Measurements from ENCODE around the gene SLC16A5. TPM values are rescaled to one million over a fixed set of nuclear protein-coding genes. Genes with fewer than 3 reads are reported as not detected.

SLC16A5 gene
- total RNA-seq, 1 donor from 2014 or later: 7.1 TPM

DNA sequence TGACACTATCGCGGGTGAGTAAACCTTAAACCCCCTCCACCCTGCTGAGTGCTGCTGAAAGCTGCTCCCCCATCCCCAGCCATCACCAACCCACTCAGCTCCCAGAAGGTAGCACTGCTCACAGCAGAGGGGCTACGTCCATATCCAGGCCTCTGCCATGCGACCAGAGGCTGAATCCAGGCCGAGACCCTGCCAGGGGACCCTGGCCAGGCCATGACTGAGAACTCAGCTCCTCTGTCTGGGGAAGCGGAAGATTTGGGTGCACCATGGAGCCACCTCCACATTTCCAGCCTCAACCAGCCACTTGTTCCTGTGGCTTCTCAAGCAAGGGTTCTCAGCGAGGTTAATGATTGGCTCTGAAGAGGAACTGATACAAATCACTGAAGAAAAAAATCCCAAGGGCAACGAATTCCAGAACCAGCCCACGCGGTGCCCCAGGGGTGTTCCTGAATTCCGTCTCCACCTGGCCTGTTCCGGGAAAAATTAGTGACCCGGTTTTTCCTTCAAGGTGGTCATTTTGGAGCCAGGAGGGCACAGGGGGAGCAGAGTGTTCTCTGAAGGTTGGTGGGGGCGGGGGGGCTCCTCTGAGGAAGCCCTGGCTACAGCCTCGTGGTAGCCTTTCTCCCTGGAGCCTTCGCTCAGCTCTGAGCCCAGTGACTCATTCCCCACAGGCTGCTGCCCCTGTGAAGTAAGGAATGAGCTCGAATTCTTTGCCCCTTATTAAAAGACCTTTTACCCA lies 9.3 kb upstream of the SLC16A5 start:
- ATAC-seq (peak; percentile 23), DNase-seq (ENCODE audit: missing footprints) (peak; percentile 53)
- intact Hi-C loops (cut with DNase I): no loop called here

DNA sequence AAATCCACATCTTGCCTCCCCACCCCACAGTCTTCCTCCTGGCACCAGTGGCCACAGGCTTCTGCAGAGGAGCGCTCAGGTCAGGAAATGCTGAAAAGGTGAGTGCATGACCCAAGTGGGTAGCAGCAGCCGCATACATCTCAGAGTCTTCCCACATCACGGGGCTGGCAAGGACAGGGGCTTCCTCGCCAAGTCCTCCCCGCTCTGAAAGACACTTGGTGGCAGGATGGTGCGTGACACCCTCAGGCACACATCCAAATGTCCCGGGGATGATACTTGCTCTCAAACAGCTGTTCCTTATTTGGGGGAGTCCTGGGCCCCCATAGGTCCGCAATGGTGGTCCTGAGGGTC lies 8.8 kb upstream of the SLC16A5 start:
- intact Hi-C loops (cut with DNase I): no loop called here
- ATAC-seq (no peak), DNase-seq (ENCODE audit: missing footprints) (peak; percentile 23)

GRCh38 chr17:75081611-75082540 lies 5.9 kb upstream of the SLC16A5 start:
- intact Hi-C loops (cut with DNase I): no loop called here
- DNase-seq (ENCODE audit: missing footprints) (no peak), ATAC-seq (no peak)

- DNase-seq (ENCODE audit: missing footprints) (no peak), ATAC-seq (no peak)
- intact Hi-C loops (cut with DNase I): no loop called here
These were observed 5.1 kb upstream of the SLC16A5 start for GRCh38 chr17:75082683-75083082.

- intact Hi-C loops (cut with DNase I): no loop called here
- ATAC-seq (no peak), DNase-seq (ENCODE audit: missing footprints) (no peak)
These were observed 3.6 kb upstream of the SLC16A5 start for GRCh38 chr17:75084039-75084660.

DNA sequence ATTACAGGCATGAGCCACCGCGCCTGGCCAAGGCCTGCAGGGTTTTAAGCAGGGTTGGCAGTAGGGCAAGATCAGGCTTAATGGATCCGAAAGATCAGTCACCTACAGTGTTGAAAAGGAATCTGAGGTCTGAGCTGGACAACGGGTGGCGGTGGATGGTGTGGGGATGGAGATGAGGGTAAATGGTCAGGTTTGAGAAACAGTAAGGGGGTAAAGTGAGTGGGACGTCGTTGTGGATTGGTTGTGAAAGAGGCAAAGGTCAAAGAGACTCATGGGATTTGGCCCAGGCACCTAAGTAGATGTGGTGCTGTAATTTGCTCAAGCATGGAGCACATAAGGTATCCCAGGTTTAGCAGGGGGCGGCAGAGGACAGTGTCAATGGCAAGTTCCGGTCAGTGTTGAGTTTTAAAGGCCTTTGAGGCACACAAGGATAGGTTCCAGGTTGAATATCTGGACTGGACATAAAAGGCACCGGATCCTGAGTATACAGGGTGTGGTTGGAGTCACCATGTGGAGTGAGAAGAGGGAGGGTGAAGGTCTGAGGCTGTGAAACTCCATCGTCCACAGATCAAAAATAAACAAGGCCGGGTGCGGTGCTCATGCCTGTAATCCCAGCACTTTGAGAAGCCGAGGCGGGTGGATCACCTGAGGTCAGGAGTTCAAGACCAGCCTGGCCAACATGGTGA lies 1.1 kb upstream of the SLC16A5 start:
- intact Hi-C loops (cut with DNase I): no loop called here
- no peak for DNase-seq (ENCODE audit: missing footprints)
- no peak for ATAC-seq

DNA sequence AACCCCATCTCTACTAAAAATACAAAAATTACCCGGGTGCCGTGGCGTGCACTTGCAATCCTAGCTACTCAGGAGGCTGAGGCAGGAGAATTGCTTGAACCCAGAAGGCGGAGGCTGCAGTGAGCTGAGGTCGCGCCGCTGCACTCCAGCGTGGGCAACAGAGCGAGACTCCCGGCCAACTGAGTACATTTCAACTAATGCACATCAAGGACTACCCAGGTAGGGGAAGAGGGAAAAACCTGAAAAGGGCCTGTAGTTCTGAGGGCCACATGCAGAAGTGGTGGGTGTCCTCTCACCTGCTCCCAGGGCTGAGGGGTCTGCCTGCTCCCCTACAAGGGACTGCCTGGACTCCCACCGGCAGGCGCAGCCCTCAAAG lies 584 bp upstream of the SLC16A5 start:
- ATAC-seq (no peak), DNase-seq (ENCODE audit: missing footprints) (no peak)
- intact Hi-C loops (cut with DNase I): no loop called here

DNA sequence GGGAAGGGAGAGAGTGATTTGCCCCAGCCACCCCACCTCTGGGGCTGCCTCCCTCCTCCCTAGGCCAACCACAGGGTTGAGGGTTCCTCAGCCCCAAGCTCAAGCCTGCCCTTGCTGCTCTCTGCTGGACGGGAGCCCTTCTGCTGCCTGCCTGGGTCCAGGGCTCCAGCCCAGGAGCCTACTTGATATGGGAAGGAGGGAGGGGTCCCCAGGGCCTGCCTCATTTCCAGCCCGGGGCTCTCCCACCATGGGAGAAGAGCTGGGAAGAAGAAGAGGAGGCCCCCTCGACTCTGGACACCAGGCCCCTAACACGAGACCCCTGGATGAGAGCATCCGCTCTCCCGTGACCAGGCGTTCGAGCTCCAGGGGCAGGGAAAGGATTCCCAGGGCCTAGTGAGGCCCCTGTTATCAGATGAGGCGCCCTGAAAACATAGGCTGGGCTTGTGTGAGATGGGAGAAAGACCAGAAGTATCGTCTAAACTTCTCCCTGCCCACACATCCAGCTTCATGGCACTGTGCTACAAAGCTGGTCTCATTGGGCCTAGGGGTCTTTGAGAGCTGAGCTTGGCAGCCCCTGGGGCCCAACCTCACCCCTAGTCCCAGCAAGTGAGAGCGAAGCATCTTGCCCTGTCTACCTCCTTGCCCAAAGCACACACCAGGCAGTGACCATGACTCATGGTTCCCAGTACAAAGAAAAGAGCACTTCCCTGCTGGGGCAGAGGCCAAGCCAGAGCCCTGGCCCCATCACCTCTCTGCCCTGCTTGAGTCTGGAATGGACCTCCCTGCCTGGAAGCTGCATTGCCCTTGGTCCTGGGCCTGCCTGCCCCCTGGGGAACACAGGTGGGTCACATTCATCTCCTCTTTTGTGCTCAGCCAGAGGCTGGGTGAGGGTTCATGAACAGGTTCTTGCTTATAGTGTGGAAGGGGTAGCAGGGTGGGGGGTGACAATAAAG lies 987 bp downstream of the SLC16A5 start:
- intact Hi-C loops (cut with DNase I): no loop called here
- no peak for DNase-seq (ENCODE audit: missing footprints)
- ATAC-seq: peak; percentile 8

DNA sequence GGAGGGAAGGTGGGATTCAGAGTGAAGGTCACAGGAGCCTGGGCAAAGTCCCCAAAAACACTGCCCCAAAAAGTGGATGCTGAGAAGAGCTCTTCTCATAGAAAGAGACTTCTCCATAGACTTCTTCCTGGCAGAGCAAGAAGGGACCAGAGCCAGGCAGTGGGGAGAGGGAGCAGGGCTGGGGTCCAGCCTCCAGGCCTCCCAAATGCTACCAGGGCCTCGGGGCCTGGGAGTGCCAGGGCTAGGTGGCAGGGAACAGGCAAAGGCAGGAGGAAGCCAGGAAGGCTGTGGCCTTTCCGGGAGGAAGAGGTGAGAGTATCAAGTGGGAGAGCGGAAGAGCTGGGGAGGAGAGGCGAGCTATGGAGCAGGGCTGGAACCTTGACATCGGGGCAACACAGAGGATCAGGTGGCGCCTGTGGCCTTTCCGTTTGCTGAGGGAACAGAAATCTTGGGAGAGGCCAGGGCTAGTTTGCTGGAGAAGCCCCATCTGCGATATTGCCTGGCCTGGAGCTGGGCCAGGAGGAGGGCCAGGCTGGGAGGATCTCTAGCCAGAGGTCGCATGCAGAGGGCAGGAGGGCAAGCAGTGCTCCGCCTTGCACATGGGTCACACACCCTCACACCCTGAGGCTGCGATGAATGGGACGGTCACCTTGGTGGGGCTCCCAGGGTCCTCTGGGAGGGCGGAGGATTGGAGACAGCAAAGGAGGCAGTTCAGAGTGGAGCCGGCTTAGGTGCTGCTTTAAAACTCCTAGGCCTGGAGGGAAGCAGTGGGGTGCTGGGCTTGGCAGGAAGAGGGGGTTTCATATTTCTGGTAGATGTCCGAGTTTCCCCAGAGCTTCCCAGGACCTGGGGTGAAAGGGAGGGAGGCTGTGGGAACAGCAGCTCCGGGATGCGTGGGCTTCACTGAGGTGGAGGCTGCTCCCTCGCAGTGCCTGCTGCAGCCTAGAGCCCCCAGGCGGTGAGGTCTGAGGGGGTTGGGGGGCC lies 3.4 kb downstream of the SLC16A5 start:
- DNase-seq (ENCODE audit: missing footprints) (peak; percentile 74), ATAC-seq (no peak)
- intact Hi-C loops (cut with DNase I): no loop called here

GRCh38 chr17:75091855-75092327 lies 4.1 kb downstream of the SLC16A5 start:
- ATAC-seq: no peak
- intact Hi-C loops (cut with DNase I): no loop called here

DNA sequence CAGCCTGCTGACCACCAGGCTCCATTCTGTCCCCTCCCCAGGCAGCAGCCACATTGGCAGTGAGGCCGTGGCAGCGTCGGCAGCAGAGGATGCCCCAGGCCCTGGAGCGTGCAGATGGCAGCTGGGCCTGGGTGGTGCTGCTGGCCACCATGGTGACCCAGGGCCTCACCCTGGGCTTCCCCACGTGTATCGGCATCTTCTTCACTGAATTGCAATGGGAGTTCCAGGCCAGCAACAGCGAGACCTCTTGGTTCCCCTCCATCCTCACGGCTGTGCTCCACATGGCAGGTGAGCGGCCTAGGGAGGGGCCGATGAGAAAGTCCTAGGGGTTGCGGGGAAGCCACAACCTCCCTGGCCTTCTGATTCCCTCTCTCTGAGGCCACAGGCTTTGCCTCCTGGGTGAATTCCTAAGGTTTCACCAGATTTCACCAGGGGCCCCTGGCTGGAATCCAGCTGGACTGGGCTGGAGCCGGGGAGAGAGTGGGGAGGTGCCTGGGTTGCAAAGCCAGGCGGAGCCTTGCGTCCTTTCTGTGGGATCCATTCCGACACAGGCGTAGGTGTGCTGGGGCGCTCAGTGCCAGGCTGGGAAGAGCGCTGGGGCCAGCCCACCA lies 5.9 kb downstream of the SLC16A5 start:
- DNase-seq (ENCODE audit: missing footprints) (no peak), ATAC-seq (no peak)
- intact Hi-C loops (cut with DNase I): no loop called here

More at GRCh38 chr17:75091855-75092327, 4.1 kb downstream of the SLC16A5 start:
- no peak for DNase-seq (ENCODE audit: missing footprints)

DNA sequence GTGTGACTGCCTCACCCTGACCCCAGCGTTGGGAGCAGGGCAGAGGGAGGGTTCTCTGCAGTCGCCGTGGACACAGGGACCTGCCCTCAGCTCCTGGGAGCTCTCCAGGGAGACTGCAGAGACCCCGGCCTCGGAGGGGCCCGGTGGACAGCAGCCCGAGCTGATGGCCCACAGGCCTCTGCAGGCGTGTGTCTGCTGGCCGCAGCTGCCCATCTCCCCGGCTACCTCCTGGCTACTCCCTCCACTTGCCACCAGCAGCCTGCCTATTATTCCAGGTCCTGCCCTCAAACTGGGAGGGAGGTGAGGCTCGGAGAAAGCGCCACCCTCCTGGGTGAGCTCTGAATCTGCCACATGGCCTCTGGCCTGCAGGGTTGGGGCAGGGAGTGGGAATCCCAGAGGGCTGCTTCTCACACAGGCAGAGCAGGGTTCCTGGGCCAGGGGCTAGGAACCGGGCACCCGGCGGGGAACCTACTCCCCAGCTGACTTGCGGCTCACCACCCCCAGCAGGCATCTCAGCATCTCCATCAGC lies 7.2 kb downstream of the SLC16A5 start:
- intact Hi-C loops (cut with DNase I): no loop called here
- no peak for DNase-seq (ENCODE audit: missing footprints)
- ATAC-seq: no peak

GRCh38 chr17:75096082-75096625 lies 8.4 kb downstream of the SLC16A5 start:
- intact Hi-C loops (cut with DNase I): no loop called here
- ATAC-seq: peak; percentile 85
- DNase-seq (ENCODE audit: missing footprints): peak; percentile 79

DNA sequence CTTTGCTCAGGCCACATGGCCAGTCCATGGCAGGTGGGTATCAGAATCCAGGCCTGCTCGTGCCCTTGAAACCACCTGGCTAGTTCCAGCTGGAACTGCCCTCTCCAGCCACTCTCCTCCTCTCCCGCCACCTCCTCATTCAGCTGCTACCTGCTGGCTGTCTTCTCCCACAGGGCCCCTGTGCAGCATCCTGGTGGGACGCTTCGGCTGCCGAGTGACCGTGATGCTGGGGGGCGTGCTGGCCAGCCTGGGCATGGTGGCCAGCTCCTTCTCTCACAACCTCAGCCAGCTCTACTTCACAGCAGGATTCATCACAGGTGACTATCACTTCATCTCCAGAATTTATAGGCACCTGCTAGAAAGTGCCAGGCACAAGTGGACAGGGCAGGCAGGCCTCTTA lies 10.1 kb downstream of the SLC16A5 start:
- no peak for DNase-seq (ENCODE audit: missing footprints)
- intact Hi-C loops (cut with DNase I): no loop called here
- no peak for ATAC-seq

DNA sequence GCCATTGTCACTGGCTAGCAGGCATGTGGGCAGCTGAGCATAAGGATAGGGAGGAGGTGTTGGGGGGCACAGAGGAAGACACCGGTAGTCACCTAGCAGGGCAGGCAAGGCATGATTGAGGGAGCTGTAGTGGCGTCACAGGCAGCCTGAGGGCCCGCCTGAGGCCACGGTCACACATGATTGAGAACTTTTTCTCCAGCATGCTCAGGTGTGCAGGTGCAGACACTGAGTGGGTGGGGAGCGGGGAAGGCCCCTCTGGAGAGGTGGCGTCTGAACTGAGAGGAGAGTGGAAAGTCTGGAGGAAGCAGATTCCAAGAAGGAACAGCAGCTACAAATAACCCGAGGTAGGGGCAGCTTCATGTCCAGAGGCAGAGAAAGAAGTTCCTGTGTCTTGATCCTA lies 11.1 kb downstream of the SLC16A5 start:
- ATAC-seq (no peak), DNase-seq (ENCODE audit: missing footprints) (no peak)
- intact Hi-C loops (cut with DNase I): no loop called here
